A673 (cell line): ENCODE data around the gene LDB3. TPM values are rescaled to one million over a fixed set of nuclear protein-coding genes. Genes with fewer than 3 reads are reported as not detected.

Experiments
- BruUV-seq: library from RNA; stranded (reverse); fragments of 400-500 nt; replicated peaks from 2 replicates; lab custom pipeline; 2021; lab: Mats Ljungman, UMichigan
- CTCF ChIA-PET: fragments of 300-600 bp; sonication (Branson Sonifier 250); formaldehyde crosslinking; loops from one replicate; lab custom pipeline; 2022; ENCODE audit warnings: antibody characterized with exemption; lab: Charles Lee
- POLR2A ChIA-PET: fragments of 300-600 bp; sonication (Branson Sonifier 250); formaldehyde crosslinking; loops from one replicate; lab custom pipeline; 2022; ENCODE audit warnings: antibody characterized with exemption; ENCODE audit not compliant: low non-redundant PET; lab: Charles Lee
- DNase-seq: peaks from one replicate; pipeline ENCODE4 v3.0.0-alpha.2; 2015; ENCODE audit warnings: low spot score
- H3K27ac ChIP-seq: fragments of 200-600 bp; sonication (generic); 2 replicates; pipeline ENCODE4 v1.5.1; 2016; ENCODE audit warnings: mixed run types, low read depth, mild to moderate bottlenecking, mixed read lengths, antibody characterized with exemption, low read length; ENCODE audit not compliant: poor library complexity, severe bottlenecking
- H3K27me3 ChIP-seq: fragments of 200-600 bp; sonication (generic); replicated peaks from 2 replicates; pipeline ENCODE4 v1.6.1; 2017; ENCODE audit warnings: mixed run types, low read depth, mild to moderate bottlenecking, mixed read lengths, antibody characterized with exemption, low read length; ENCODE audit not compliant: insufficient read depth, poor library complexity
- H3K36me3 ChIP-seq: fragments of 200-600 bp; sonication (generic); 2 replicates; pipeline ENCODE4 v1.6.1; 2016; ENCODE audit warnings: mixed run types, mild to moderate bottlenecking, mixed read lengths, antibody characterized with exemption, low read length; ENCODE audit not compliant: insufficient read depth, poor library complexity, severe bottlenecking
- H3K4me1 ChIP-seq: fragments of 200-600 bp; sonication (generic); 2 replicates; pipeline ENCODE4 v1.6.1; 2017; ENCODE audit warnings: mixed run types, mild to moderate bottlenecking, mixed read lengths, antibody characterized with exemption, low read length; ENCODE audit not compliant: insufficient read depth, poor library complexity, severe bottlenecking
- H3K4me3 ChIP-seq: fragments of 200-600 bp; sonication (generic); 2 replicates; pipeline ENCODE4 v1.5.1; 2016; ENCODE audit warnings: low read depth, mixed run types, mild to moderate bottlenecking, mixed read lengths, low read length; ENCODE audit not compliant: poor library complexity, severe bottlenecking
- H3K9me3 ChIP-seq: fragments of 200-600 bp; sonication (generic); 2 replicates; pipeline ENCODE4 v1.6.1; 2016; ENCODE audit warnings: mixed run types, low read depth, mild to moderate bottlenecking, mixed read lengths, antibody characterized with exemption, low read length; ENCODE audit not compliant: poor library complexity, severe bottlenecking
- EZH2 ChIP-seq: fragments of 200-600 bp; sonication (generic); IDR thresholded peaks from 2 replicates; pipeline ENCODE4 v1.6.1; 2017; ENCODE audit warnings: borderline replicate concordance, low read depth, mild to moderate bottlenecking, mixed read lengths, antibody characterized with exemption, low read length; ENCODE audit not compliant: poor library complexity, severe bottlenecking
- intact Hi-C: fragments of 100-400 bp; cut with micrococcal nuclease; formaldehyde crosslinking; loops from one replicate; pipeline ENCODE4 v1.10.0; 2022; ENCODE audit not compliant: unreplicated experiment
- total RNA-seq: library from RNA; stranded (reverse); gene quantifications from 2 replicates; pipeline ENCODE4 v1.2.3, GENCODE V29; 2021
- TF ChIP-seq, protein P1 (sequence below): fragments of 300-800, 200-600 bp; sonication (generic); conservative IDR thresholded peaks from 2 replicates; pipeline ENCODE4 v1.5.1; 2017; ENCODE audit warnings: low read depth, mild to moderate bottlenecking, antibody characterized with exemption, low read length, moderate library complexity, mixed read lengths

Gene LDB3
- total RNA-seq, 1 experiment from 2014 or later: 0.34 TPM

DNA sequence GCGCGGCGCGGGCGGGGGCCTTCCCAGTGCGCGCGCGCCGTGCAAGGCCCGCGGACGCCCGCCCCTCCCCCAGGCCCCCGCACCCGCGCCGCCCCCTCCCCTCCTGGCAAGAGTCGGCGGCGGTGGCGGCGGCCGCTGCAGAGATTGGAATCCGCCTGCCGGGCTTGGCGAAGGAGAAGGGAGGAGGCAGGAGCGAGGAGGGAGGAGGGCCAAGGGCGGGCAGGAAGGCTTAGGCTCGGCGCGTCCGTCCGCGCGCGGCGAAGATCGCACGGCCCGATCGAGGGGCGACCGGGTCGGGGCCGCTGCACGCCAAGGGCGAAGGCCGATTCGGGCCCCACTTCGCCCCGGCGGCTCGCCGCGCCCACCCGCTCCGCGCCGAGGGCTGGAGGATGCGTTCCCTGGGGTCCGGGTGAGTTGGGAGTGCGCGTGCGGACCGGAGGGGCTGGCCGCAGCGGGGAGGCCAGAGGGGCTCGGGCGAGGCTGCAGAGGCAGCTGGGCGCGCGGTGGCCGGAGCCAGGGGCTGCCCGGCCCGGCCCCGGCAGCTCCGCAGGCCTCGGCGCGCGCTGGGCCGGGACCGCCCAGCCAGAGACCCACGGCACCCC lies 88.3 kb downstream of the LDB3 start, which contains the start of gene BMPR1A:
Gene BMPR1A (plus strand): TSS at position 109 of the 602 bp plus-strand sequence. CDS start 119,400 bp downstream, outside the sequence.
- peaks cover 5% of the 10 kb centered on the region for H3K36me3 ChIP-seq
- H3K4me1 ChIP-seq: peaks cover 49% of the 10 kb centered on the region
- peak within 1 kb of the TSS; percentile 93 for H3K4me3 ChIP-seq
- intact Hi-C loops: loop anchor here (2.0 to 5.0 kb wide), 2 partner anchors 42 to 131 kb away; no protein-coding TSS in a partner anchor
- H3K27ac ChIP-seq: peak within 1 kb of the TSS; percentile 97
- POLR2A ChIA-PET: interaction anchor here (0.6 kb wide), 2 partner anchors 63 to 210 kb away, joined by 3 to 4 read pairs; no protein-coding TSS in a partner anchor
- H3K27me3 ChIP-seq: no peaks in the 10 kb centered on the region
- H3K9me3 ChIP-seq: no peaks in the 10 kb centered on the region
- TF ChIP-seq EZH2: no peak
- TF ChIP-seq, protein P1, sequence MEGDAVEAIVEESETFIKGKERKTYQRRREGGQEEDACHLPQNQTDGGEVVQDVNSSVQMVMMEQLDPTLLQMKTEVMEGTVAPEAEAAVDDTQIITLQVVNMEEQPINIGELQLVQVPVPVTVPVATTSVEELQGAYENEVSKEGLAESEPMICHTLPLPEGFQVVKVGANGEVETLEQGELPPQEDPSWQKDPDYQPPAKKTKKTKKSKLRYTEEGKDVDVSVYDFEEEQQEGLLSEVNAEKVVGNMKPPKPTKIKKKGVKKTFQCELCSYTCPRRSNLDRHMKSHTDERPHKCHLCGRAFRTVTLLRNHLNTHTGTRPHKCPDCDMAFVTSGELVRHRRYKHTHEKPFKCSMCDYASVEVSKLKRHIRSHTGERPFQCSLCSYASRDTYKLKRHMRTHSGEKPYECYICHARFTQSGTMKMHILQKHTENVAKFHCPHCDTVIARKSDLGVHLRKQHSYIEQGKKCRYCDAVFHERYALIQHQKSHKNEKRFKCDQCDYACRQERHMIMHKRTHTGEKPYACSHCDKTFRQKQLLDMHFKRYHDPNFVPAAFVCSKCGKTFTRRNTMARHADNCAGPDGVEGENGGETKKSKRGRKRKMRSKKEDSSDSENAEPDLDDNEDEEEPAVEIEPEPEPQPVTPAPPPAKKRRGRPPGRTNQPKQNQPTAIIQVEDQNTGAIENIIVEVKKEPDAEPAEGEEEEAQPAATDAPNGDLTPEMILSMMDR: no peak
- no peak for DNase-seq
- BruUV-seq: no TSS peak
- CTCF ChIA-PET: interaction anchor here (1.7 kb wide), 1 partner anchor 9 kb away, joined by 4 read pairs; no protein-coding TSS in a partner anchor

DNA sequence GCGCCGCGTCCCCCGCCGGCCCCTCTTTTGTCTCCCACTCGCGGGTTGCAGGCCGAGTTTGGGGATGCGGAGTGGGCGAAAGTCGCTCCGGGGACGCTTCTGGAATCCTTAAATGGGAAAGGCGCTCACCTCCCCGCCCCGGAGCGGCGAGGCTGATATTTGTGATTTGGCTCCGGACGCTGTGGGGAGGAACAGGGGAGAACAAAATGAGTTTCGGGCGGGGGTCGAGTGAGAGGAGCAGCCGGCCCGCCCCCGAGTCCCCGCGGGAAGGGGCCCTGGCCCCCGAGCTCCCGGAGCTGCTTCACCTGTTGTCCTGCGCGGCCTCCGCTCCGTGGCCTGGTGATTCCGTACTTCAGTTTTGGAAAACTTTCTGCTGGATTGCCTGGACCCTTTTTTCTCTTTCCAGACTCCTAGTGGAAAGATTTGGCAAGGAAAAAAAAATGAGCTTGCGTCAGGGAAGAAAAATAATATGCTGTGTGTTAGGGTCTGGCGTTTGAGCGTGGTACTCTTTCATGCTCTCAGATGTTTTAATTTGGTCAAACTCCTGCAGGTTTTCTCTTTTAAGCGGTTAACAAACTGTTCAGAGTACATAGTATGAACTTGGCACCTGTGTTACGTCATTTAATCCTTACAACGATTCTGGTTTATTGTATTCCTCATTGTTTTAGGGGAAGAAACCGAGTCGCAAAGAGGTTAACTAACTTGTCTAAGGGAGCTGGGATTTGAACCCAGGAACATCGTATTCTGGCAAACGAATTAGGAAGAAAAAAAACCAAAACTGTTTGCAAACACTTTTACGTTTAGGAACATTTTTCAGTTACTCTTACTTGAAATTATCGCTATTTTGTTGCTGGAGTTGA lies 89.0 kb downstream of the LDB3 start:
- CTCF ChIA-PET: interaction anchor here (0.6 to 1.7 kb wide), 4 partner anchors 10 to 72 kb away, joined by 3 to 4 read pairs (median 3); no protein-coding TSS in a partner anchor
- DNase-seq: peak; percentile 84

More for the DNA sequence above, 89.0 kb downstream of the LDB3 start:
- no TSS peak for BruUV-seq
- Histone ChIP-seq H3K4me3 (peak overlapping the region; percentile 93), H3K9me3 (no peaks in the 10 kb centered on the region), H3K27me3 (no peaks in the 10 kb centered on the region), H3K27ac (peak overlapping the region; percentile 97), H3K4me1 (peaks cover 48% of the 10 kb centered on the region), H3K36me3 (peaks cover 5% of the 10 kb centered on the region)
- TF ChIP-seq, protein P1: peak; percentile 43; the same call in 1 of the 2 replicates
- TF ChIP-seq EZH2: no peak
- intact Hi-C loops: loop anchor here (2.0 to 5.0 kb wide), 2 partner anchors 41 to 130 kb away; no protein-coding TSS in a partner anchor
- POLR2A ChIA-PET: interaction anchor here (0.6 to 0.7 kb wide), 2 partner anchors 63 to 161 kb away, joined by 3 to 4 read pairs; no protein-coding TSS in a partner anchor
